Measurements from ENCODE around the gene UBE2Z. TPM values are rescaled to one million over a fixed set of nuclear protein-coding genes. Genes with fewer than 3 reads are reported as not detected.

Gene UBE2Z
- total and polyA plus RNA-seq, 4 donors, result 10.5 to 23.8 (median 18.8) TPM

- H3K4me1 ChIP-seq (ENCODE audit: control insufficient read depth in 4 of 4, insufficient read depth in 4 of 4, low read length in 3 of 4), result peaks cover 2 to 11% (median 6%) of the 10 kb centered on the region in 4 donors
Measured at GRCh38 chr17:48904428-48904827, 3.8 kb upstream of the UBE2Z start.

GRCh38 chr17:48905987-48906515 lies 2.2 kb upstream of the UBE2Z start:
- 92% methylated on average over 9 of the region's 9 CpGs for WGBS
- Histone ChIP-seq H3K27me3 (ENCODE audit: control insufficient read depth in 4 of 4, insufficient read depth in 4 of 4, low read length in 3 of 4) (no peaks in the 10 kb centered on the region), H3K9me3 (ENCODE audit: control insufficient read depth in 4 of 4, low read length in 3 of 4) (no peaks in the 10 kb centered on the region), H3K4me1 (ENCODE audit: control insufficient read depth in 4 of 4, insufficient read depth in 4 of 4, low read length in 3 of 4) (peaks cover 4 to 22% (median 21%) of the 10 kb centered on the region in 4 donors), H3K4me3 (ENCODE audit: low read depth in 1 of 3, low read length in 3 of 3) (no peak overlapping the region), H3K9ac (ENCODE audit: low read depth in 1 of 2, low read length in 2 of 2) (no peak overlapping the region), H3K36me3 (ENCODE audit: control insufficient read depth in 4 of 4, insufficient read depth in 3 of 4, low read depth in 1 of 4, low read length in 3 of 4) (peaks cover 0 to 5% (median 1%) of the 10 kb centered on the region in 4 donors), H3K27ac (ENCODE audit: low read depth in 1 of 2, low read length in 2 of 2) (no peak overlapping the region)
- DNase-seq (ENCODE audit: low spot score), result no peak
- TF ChIP-seq EGR1 (IDR thresholded peaks at IDR 0.05; ENCODE audit: low read depth in 2 of 2) (no peak), GABPA (IDR thresholded peaks at IDR 0.05 in 1 of 2, conservative IDR thresholded peaks at IDR 0.05 in 1 of 2) (no peak), CTCF (IDR thresholded peaks at IDR 0.05; ENCODE audit: low read depth, low read length, missing input control) (no peak), REST (IDR thresholded peaks at IDR 0.05) (no peak), RXRA (IDR thresholded peaks at IDR 0.05) (no peak), HNF4A (conservative IDR thresholded peaks at IDR 0.05) (no peak), HNF4G (IDR thresholded peaks at IDR 0.05) (no peak)

More at GRCh38 chr17:48904428-48904827, 3.8 kb upstream of the UBE2Z start:
- no peak overlapping the region for H3K9ac ChIP-seq (ENCODE audit: low read depth in 1 of 2, low read length in 2 of 2)
- no peaks in the 10 kb centered on the region for H3K27me3 ChIP-seq (ENCODE audit: control insufficient read depth in 4 of 4, insufficient read depth in 4 of 4, low read length in 3 of 4)
- no peak overlapping the region for H3K27ac ChIP-seq (ENCODE audit: low read depth in 1 of 2, low read length in 2 of 2)
- no peaks in the 10 kb centered on the region for H3K9me3 ChIP-seq (ENCODE audit: control insufficient read depth in 4 of 4, low read length in 3 of 4)
- TF ChIP-seq FOXA2 (IDR thresholded peaks at IDR 0.05) (no peak), CTCF (IDR thresholded peaks at IDR 0.05; ENCODE audit: low read depth, low read length, missing input control) (no peak), GABPA (IDR thresholded peaks at IDR 0.05 in 1 of 2, conservative IDR thresholded peaks at IDR 0.05 in 1 of 2) (no peak), HNF4G (IDR thresholded peaks at IDR 0.05) (no peak), EGR1 (IDR thresholded peaks at IDR 0.05; ENCODE audit: low read depth in 2 of 2) (no peak), JUND (IDR thresholded peaks at IDR 0.05) (no peak), SP1 (IDR thresholded peaks at IDR 0.05) (no peak), REST (IDR thresholded peaks at IDR 0.05) (no peak), NR2F2 (IDR thresholded peaks at IDR 0.05) (no peak), RAD21 (IDR thresholded peaks at IDR 0.05) (no peak), ATF3 (IDR thresholded peaks at IDR 0.05) (no peak), HNF4A (conservative IDR thresholded peaks at IDR 0.05) (no peak)
- 87% methylated on average over 7 of the region's 7 CpGs for WGBS
- H3K4me3 ChIP-seq (ENCODE audit: low read depth in 1 of 3, low read length in 3 of 3), result no peak overlapping the region
- DNase-seq (ENCODE audit: low spot score), result no peak
- no peaks in the 10 kb centered on the region for H3K36me3 ChIP-seq (ENCODE audit: control insufficient read depth in 4 of 4, insufficient read depth in 3 of 4, low read depth in 1 of 4, low read length in 3 of 4)

Data from liver (tissue), 9 donors.